GM19463 (cell line): ENCODE data around the gene RRM1.
"Not testable (repeated sequence)": the region's sequence is repeated elsewhere in the genome, so short reads cannot be mapped to it uniquely, and the experiment has no call there.

Experiments
- ATAC-seq: cut with Tn5 transposase; IDR thresholded peaks from one replicate; pipeline ENCODE4 v1.9.1; 2021; ENCODE audit warnings: mild to moderate bottlenecking, moderate library complexity; ENCODE audit not compliant: unreplicated experiment

RRM1 gene

GRCh38 chr11:4094348-4095291 is at the start of gene RRM1:
Gene RRM1, plus strand, starts transcription at chr11:4094799. Its CDS starts 214 bp downstream, at chr11:4095013.
- peak; percentile 95 for ATAC-seq

GRCh38 chr11:4044976-4045646 is 49.5 kb upstream of the RRM1 start:
- ATAC-seq = no peak

- no peak for ATAC-seq
Measured at GRCh38 chr11:4048340-4048739, 46.3 kb upstream of the RRM1 start.

- ATAC-seq = no peak
Measured at GRCh38 chr11:4049006-4049405, 45.6 kb upstream of the RRM1 start.

GRCh38 chr11:4050138-4050537 is 44.5 kb upstream of the RRM1 start:
- no peak for ATAC-seq

GRCh38 chr11:4053200-4053599 is 41.4 kb upstream of the RRM1 start:
- ATAC-seq = not testable (repeated sequence)

GRCh38 chr11:4054643-4055042 is 40.0 kb upstream of the RRM1 start:
- ATAC-seq = no peak

GRCh38 chr11:4059424-4059823 is 35.2 kb upstream of the RRM1 start:
- no peak for ATAC-seq

- ATAC-seq = no peak
Measured at GRCh38 chr11:4060182-4060923, 34.2 kb upstream of the RRM1 start.

- no peak for ATAC-seq
Measured at GRCh38 chr11:4061700-4062099, 32.9 kb upstream of the RRM1 start.

GRCh38 chr11:4063348-4063747 is 31.3 kb upstream of the RRM1 start:
- ATAC-seq = no peak

- ATAC-seq = no peak
Measured at GRCh38 chr11:4064278-4064955, 30.2 kb upstream of the RRM1 start.

- no peak for ATAC-seq
Measured at GRCh38 chr11:4065086-4065485, 29.5 kb upstream of the RRM1 start.

- ATAC-seq = no peak
Measured at GRCh38 chr11:4065601-4066377, 28.8 kb upstream of the RRM1 start.

GRCh38 chr11:4066910-4067309 is 27.7 kb upstream of the RRM1 start:
- ATAC-seq = no peak

GRCh38 chr11:4068962-4069361 is 25.6 kb upstream of the RRM1 start:
- ATAC-seq = no peak

GRCh38 chr11:4071325-4071724 is 23.3 kb upstream of the RRM1 start:
- ATAC-seq = no peak

GRCh38 chr11:4071914-4072313 is 22.7 kb upstream of the RRM1 start:
- no peak for ATAC-seq

- ATAC-seq = peak; percentile 58
Measured at GRCh38 chr11:4072668-4073285, 21.8 kb upstream of the RRM1 start.

- no peak for ATAC-seq
Measured at GRCh38 chr11:4074266-4074665, 20.3 kb upstream of the RRM1 start.
